OCI-LY3 (cell line): ENCODE data around the gene TMEM219.

Experiments used
- H2AFZ ChIP-seq: fragments of 200-600, 300-600 bp; shearing (Covaris generic); 2 replicates; pipeline ENCODE4 v1.6.0; 2014; ENCODE audit warnings: antibody characterized with exemption, low read depth, low read length
- H3K27ac ChIP-seq: fragments of 200-600, 300-600 bp; sonication (generic); 2 replicates; pipeline ENCODE4 v1.5.1; 2014; ENCODE audit warnings: mild to moderate bottlenecking, low read length, moderate library complexity, mixed read lengths
- H3K27me3 ChIP-seq: fragments of 200-600, 300-600 bp; sonication (generic); 2 replicates; pipeline ENCODE4 v1.6.1; 2014; ENCODE audit warnings: low read depth, low read length, mixed read lengths
- H3K36me3 ChIP-seq: fragments of 200-600, 300-600 bp; sonication (generic); replicated peaks from 2 replicates; pipeline ENCODE3; 2014; ENCODE audit warnings: low read depth, low read length, mixed read lengths
- H3K4me1 ChIP-seq: fragments of 300-600, 200-600 bp; sonication (generic); 2 replicates; pipeline ENCODE4 v1.6.1; 2014; ENCODE audit warnings: low read length, mixed read lengths
- H3K4me2 ChIP-seq: fragments of 200-600, 300-600 bp; sonication (generic); 2 replicates; pipeline ENCODE4 v1.6.1; 2014; ENCODE audit warnings: low read length, mixed read lengths
- H3K4me3 ChIP-seq: fragments of 300-600, 200-600 bp; sonication (generic); 2 replicates; pipeline ENCODE4 v1.5.1; 2014; ENCODE audit warnings: antibody characterized with exemption, mild to moderate bottlenecking, low read length, moderate library complexity
- H3K79me2 ChIP-seq: fragments of 300-600, 200-600 bp; shearing (Covaris generic); 2 replicates; pipeline ENCODE4 v1.6.1; 2014; ENCODE audit warnings: mild to moderate bottlenecking, low read length, mixed read lengths
- H3K9ac ChIP-seq: fragments of 300-600, 200-600 bp; shearing (Covaris generic); 2 replicates; pipeline ENCODE4 v1.6.0; 2014; ENCODE audit warnings: mild to moderate bottlenecking, low read length, moderate library complexity
- H3K9me3 ChIP-seq: fragments of 200-600, 300-600 bp; shearing (Covaris generic); 2 replicates; pipeline ENCODE4 v1.6.1; 2014; ENCODE audit warnings: low read length, mixed read lengths; ENCODE audit not compliant: insufficient read depth
- H4K20me1 ChIP-seq: fragments of 200-600, 300-600 bp; sonication (generic); 2 replicates; pipeline ENCODE4 v1.6.1; 2016; ENCODE audit warnings: low read length, mixed read lengths; ENCODE audit not compliant: insufficient read depth
- EZH2phosphoT487 ChIP-seq: fragments of 200-600 bp; shearing (Covaris generic); IDR thresholded peaks from 2 replicates; pipeline ENCODE4 v1.6.1; 2018; ENCODE audit warnings: antibody characterized with exemption, mixed run types, low read depth
- TF ChIP-seq, protein P1 (sequence below): fragments of 200-600, 300-600 bp; sonication (generic); IDR thresholded peaks from 2 replicates; pipeline ENCODE4 v1.5.1; 2014; ENCODE audit warnings: antibody characterized with exemption, low read length, low read depth

TMEM219 gene

DNA sequence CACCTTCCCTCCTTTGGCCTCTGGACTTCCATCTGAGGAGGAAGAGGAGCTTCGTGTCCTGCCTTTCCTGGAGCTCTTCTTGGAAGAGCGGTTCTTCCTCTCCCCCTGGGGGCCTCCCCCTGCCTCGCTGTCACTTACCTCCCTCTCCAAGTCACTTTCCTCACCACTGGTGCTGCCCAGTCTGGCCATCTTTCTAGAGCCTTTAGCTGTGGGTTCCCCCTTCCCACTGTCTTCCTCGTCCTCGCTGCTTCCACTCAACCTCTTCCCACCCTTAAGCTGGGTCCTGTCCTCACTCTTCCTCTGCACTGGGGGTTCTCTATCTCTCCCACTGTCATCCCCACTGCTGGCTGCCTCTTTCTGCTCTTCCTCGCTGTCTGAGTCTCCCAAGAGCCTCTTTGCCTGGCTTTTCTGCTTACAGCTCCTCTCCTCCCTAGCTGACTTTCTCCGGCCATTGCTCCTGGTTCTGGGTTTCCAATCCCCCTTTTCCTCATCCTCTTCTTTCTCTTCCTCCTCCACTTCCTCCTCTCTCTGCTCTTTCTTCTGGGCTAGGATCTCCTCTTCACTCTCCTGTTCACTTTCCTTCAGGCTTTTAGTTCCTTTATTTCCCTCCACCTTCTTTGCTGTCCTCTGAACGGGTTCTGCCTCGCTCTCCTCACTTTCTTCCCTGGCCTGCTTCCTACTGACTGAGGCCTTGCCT, 32.2 kb downstream of the TMEM219 start:
- H3K36me3 ChIP-seq: peaks cover 28% of the 10 kb centered on the region

DNA sequence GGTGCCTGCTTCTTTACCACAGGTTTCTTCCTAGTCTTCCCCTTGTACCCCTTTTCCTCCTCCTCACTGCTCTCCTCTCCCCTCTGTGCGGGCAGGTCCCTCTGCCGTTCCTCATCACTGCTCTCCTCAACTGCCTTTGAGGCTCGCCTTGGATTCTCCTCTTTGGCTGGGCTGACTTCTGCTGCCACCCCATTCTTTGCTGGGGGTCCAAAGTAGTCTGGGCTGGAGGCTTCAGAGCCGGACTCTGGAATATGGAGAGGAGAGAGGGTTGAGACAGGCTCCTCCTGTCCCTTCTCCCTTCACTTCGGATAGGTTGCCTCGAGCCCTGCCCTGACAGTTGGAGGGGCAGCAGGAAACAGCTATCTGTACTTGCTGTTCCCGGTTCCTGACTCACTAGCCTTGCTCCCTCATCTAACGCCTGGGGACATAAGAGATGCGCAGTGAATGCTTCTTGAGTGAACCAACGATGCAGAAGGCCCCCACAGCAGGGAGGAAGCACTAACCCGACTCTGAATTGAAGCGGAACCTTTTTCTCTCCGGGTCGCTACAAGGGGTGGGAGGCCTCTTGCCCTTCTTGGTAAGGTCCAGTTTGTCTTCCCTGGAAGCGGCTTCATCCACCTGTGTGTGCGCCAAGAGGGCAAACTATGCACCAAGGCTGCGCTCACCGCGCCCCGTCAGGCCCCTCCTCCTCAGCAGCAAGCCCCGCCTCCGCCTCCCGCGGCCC, 32.9 kb downstream of the TMEM219 start:
- H3K27me3 ChIP-seq: no peaks in the 10 kb centered on the region
- H3K9ac ChIP-seq: peak overlapping the region; percentile 99
- H3K4me1 ChIP-seq: peaks cover 13% of the 10 kb centered on the region
- no peaks in the 10 kb centered on the region for H4K20me1 ChIP-seq
- peak overlapping the region; percentile 94 for H3K4me3 ChIP-seq
- H3K36me3 ChIP-seq: peaks cover 23% of the 10 kb centered on the region
- peak overlapping the region; percentile 68 for H2AFZ ChIP-seq
- H3K79me2 ChIP-seq: peaks cover 16% of the 10 kb centered on the region
- TF ChIP-seq EZH2phosphoT487: no peak
- TF ChIP-seq, protein P1, sequence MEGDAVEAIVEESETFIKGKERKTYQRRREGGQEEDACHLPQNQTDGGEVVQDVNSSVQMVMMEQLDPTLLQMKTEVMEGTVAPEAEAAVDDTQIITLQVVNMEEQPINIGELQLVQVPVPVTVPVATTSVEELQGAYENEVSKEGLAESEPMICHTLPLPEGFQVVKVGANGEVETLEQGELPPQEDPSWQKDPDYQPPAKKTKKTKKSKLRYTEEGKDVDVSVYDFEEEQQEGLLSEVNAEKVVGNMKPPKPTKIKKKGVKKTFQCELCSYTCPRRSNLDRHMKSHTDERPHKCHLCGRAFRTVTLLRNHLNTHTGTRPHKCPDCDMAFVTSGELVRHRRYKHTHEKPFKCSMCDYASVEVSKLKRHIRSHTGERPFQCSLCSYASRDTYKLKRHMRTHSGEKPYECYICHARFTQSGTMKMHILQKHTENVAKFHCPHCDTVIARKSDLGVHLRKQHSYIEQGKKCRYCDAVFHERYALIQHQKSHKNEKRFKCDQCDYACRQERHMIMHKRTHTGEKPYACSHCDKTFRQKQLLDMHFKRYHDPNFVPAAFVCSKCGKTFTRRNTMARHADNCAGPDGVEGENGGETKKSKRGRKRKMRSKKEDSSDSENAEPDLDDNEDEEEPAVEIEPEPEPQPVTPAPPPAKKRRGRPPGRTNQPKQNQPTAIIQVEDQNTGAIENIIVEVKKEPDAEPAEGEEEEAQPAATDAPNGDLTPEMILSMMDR: no peak
- peak overlapping the region; percentile 91 for H3K4me2 ChIP-seq
- no peaks in the 10 kb centered on the region for H3K9me3 ChIP-seq
- H3K27ac ChIP-seq: peak overlapping the region; percentile 85

More for the DNA sequence above, 32.2 kb downstream of the TMEM219 start:
- Histone ChIP-seq H3K9me3 (no peaks in the 10 kb centered on the region), H3K27ac (no peak overlapping the region), H3K4me2 (peak overlapping the region; percentile 91), H2AFZ (no peak overlapping the region), H3K27me3 (no peaks in the 10 kb centered on the region), H3K79me2 (peaks cover 16% of the 10 kb centered on the region), H3K4me3 (peak overlapping the region; percentile 94; the same call in 1 of the 2 replicates), H3K9ac (0 out of 2 replicates have a peak overlapping the region, but pooled peaks have one; percentile 99), H3K4me1 (peaks cover 13% of the 10 kb centered on the region), H4K20me1 (no peaks in the 10 kb centered on the region)
- TF ChIP-seq, protein P1: no peak
- TF ChIP-seq EZH2phosphoT487: no peak

DNA sequence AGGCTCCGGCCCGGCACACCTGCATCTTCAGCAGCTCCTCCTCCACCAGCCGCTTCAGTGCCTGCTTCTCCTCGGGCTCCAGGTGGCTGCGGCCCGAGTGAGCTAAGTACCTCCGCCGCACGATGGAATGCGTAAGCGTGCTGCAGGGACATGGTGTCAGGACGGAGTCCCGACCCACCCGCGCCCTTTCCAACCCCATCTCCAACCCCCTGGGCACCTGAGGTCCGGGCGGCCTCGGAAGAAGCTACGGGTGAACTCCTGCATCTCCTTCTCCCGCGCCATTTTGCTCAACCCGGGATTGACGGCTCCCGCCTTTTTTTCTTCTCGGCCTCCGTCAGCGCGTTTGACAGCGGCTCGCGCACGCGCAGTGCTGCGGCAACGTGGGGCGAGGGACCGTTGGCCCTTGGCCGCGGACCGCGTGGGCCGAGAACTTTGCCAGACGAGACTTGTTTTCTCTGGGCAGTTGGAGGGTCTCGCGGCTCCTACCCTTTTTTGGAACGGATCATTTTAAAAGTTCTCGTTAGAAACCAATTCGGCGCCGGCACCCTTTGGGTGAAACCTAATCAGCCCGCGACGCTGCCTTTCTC, 33.5 kb downstream of the TMEM219 start, which contains the start of gene HIRIP3:
TSS of gene HIRIP3 (minus strand) at position 294 of the 587 bp plus-strand sequence. CDS start at position 282, 12 bp downstream.
- peak within 1 kb of the TSS; percentile 96 for H3K4me2 ChIP-seq
- H3K9ac ChIP-seq: peak within 1 kb of the TSS; percentile 99
- H3K27ac ChIP-seq: peak within 1 kb of the TSS; percentile 85
- H3K4me3 ChIP-seq: peak within 1 kb of the TSS; percentile 94
- H3K36me3 ChIP-seq: peaks cover 20% of the 10 kb centered on the region
- H4K20me1 ChIP-seq: no peaks in the 10 kb centered on the region
- no peak for TF ChIP-seq EZH2phosphoT487
- TF ChIP-seq, protein P1: no peak
- H3K4me1 ChIP-seq: peaks cover 13% of the 10 kb centered on the region
- peaks cover 16% of the 10 kb centered on the region for H3K79me2 ChIP-seq
- peak within 1 kb of the TSS; percentile 91 for H2AFZ ChIP-seq
- no peaks in the 10 kb centered on the region for H3K9me3 ChIP-seq
- H3K27me3 ChIP-seq: no peaks in the 10 kb centered on the region
